ENCODE measurements around the gene ID2. TPM values are rescaled to one million over a fixed set of nuclear protein-coding genes. Genes with fewer than 3 reads are reported as not detected.

ID2 gene
- total and polyA plus RNA-seq, 2 of the 13 experiments (the other 11 are each of a cell fraction or from before 2014, with no cell fraction given): 214 to 719 TPM

DNA sequence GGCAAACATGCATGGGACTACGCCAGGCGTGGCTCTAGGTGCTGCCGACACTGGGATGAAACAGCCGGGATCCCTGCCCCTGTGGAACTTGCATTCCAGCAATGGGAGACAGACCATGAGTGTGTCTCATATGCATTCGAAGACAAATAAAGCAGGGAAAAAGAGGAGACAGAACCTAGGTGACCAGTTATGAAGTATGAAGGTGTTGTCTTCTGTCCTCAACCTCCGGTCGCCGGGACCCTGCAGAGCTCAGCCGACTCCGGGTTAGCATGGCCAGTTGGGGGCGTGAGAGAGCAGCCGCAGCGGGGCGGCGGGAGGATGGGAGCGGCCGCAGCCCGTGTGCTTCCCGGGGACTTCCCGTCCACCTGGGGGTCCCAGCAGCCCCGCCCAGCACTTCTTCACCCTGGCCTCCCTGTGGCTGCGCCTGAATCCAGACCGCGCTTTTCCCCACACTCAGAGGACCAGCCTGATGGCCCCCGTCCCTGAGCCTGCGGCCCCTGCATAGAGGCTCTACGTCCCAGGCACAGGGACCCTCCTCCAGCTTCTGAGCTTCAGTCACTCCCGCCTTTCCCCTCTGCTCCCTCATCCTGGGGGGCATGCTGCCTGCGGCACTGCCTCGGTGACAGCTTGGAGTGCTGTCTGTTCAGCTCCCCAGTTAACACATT, 11.4 kb downstream of the ID2 start (continued):
- TF ChIP-seq HNRNPLL (IDR thresholded peaks at IDR 0.05; ENCODE audit: low read depth, low read length, poor library complexity, severe bottlenecking) (peak; percentile 44), CBFB (CRISPR knock-in tag; IDR thresholded peaks at IDR 0.05) (0 out of 2 replicates have a peak, but pooled peaks have one; percentile 31), EED (CRISPR knock-in tag; IDR thresholded peaks at IDR 0.05) (peak; percentile 76; the same call in 1 of the 2 replicates), THAP11 (CRISPR knock-in tag; IDR thresholded peaks at IDR 0.05) (no peak), ZNF761 (CRISPR knock-in tag; conservative IDR thresholded peaks at IDR 0.05) (no peak), DNMT3B (CRISPR knock-in tag; conservative IDR thresholded peaks at IDR 0.05) (no peak), ZNF780A (CRISPR knock-in tag; IDR thresholded peaks at IDR 0.05) (0 out of 2 replicates have a peak, but pooled peaks have one; percentile 67), ZBTB38 (CRISPR knock-in tag; IDR thresholded peaks at IDR 0.05) (no peak), ARID2 (CRISPR knock-in tag; IDR thresholded peaks at IDR 0.05; ENCODE audit: borderline replicate concordance) (peak; percentile 90; the same call in 1 of the 2 replicates), RXRA (CRISPR knock-in tag; IDR thresholded peaks at IDR 0.05) (0 out of 2 replicates have a peak, but pooled peaks have one; percentile 16), ZSCAN9 (CRISPR knock-in tag; IDR thresholded peaks at IDR 0.05; ENCODE audit: borderline replicate concordance) (no peak), ZNF556 (CRISPR knock-in tag; IDR thresholded peaks at IDR 0.05; ENCODE audit: borderline replicate concordance) (0 out of 2 replicates have a peak, but pooled peaks have one; percentile 18), ZFP82 (CRISPR knock-in tag; IDR thresholded peaks at IDR 0.05; ENCODE audit: borderline replicate concordance) (no peak), ZMYM3 (CRISPR knock-in tag; IDR thresholded peaks at IDR 0.05) (no peak), SIN3A (IDR thresholded peaks at IDR 0.05; ENCODE audit: borderline replicate concordance, low read depth, low read length) (no peak), TBX2 (CRISPR knock-in tag; IDR thresholded peaks at IDR 0.05; ENCODE audit: borderline replicate concordance) (0 out of 2 replicates have a peak, but pooled peaks have one; percentile 23), ZNF124 (CRISPR knock-in tag; IDR thresholded peaks at IDR 0.05) (peak; percentile 82), CAMTA2 (CRISPR knock-in tag; IDR thresholded peaks at IDR 0.05; ENCODE audit: borderline replicate concordance) (no peak), NR2F6 (IDR thresholded peaks at IDR 0.05) (no peak), NR2F6 (CRISPR knock-in tag; IDR thresholded peaks at IDR 0.05) (no peak), ZNF343 (CRISPR knock-in tag; IDR thresholded peaks at IDR 0.05) (no peak)
- TF ChIP-seq, protein P1, sequence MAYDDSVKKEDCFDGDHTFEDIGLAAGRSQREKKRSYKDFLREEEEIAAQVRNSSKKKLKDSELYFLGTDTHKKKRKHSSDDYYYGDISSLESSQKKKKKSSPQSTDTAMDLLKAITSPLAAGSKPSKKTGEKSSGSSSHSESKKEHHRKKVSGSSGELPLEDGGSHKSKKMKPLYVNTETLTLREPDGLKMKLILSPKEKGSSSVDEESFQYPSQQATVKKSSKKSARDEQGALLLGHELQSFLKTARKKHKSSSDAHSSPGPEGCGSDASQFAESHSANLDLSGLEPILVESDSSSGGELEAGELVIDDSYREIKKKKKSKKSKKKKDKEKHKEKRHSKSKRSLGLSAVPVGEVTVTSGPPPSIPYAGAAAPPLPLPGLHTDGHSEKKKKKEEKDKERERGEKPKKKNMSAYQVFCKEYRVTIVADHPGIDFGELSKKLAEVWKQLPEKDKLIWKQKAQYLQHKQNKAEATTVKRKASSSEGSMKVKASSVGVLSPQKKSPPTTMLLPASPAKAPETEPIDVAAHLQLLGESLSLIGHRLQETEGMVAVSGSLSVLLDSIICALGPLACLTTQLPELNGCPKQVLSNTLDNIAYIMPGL (CRISPR knock-in tag; IDR thresholded peaks at IDR 0.05; ENCODE audit: borderline replicate concordance in 1 of 2, low read depth in 1 of 2): peak; percentile 44 to 79; a peak in 2 of 4 replicates
- TF ChIP-seq, protein P2, sequence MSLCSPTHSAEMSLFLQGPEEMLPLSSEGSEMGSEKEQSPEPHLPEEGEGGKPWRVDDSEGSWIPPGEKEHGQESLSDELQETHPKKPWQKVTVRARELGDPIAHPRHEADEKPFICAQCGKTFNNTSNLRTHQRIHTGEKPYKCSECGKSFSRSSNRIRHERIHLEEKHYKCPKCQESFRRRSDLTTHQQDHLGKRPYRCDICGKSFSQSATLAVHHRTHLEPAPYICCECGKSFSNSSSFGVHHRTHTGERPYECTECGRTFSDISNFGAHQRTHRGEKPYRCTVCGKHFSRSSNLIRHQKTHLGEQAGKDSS (CRISPR knock-in tag; IDR thresholded peaks at IDR 0.05; ENCODE audit: borderline replicate concordance, low read depth): peak; percentile 24; the same call in 1 of the 2 replicates
- TF ChIP-seq, protein P3, sequence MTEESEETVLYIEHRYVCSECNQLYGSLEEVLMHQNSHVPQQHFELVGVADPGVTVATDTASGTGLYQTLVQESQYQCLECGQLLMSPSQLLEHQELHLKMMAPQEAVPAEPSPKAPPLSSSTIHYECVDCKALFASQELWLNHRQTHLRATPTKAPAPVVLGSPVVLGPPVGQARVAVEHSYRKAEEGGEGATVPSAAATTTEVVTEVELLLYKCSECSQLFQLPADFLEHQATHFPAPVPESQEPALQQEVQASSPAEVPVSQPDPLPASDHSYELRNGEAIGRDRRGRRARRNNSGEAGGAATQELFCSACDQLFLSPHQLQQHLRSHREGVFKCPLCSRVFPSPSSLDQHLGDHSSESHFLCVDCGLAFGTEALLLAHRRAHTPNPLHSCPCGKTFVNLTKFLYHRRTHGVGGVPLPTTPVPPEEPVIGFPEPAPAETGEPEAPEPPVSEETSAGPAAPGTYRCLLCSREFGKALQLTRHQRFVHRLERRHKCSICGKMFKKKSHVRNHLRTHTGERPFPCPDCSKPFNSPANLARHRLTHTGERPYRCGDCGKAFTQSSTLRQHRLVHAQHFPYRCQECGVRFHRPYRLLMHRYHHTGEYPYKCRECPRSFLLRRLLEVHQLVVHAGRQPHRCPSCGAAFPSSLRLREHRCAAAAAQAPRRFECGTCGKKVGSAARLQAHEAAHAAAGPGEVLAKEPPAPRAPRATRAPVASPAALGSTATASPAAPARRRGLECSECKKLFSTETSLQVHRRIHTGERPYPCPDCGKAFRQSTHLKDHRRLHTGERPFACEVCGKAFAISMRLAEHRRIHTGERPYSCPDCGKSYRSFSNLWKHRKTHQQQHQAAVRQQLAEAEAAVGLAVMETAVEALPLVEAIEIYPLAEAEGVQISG (CRISPR knock-in tag; IDR thresholded peaks at IDR 0.05): peak; percentile 44; the same call in 1 of the 2 replicates
- TF ChIP-seq, protein P4, sequence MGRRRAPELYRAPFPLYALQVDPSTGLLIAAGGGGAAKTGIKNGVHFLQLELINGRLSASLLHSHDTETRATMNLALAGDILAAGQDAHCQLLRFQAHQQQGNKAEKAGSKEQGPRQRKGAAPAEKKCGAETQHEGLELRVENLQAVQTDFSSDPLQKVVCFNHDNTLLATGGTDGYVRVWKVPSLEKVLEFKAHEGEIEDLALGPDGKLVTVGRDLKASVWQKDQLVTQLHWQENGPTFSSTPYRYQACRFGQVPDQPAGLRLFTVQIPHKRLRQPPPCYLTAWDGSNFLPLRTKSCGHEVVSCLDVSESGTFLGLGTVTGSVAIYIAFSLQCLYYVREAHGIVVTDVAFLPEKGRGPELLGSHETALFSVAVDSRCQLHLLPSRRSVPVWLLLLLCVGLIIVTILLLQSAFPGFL (CRISPR knock-in tag; IDR thresholded peaks at IDR 0.05): no peak

Measured in HepG2 (cell line).